ENCODE data around the gene CPA4.

The CPA4 gene

DNA sequence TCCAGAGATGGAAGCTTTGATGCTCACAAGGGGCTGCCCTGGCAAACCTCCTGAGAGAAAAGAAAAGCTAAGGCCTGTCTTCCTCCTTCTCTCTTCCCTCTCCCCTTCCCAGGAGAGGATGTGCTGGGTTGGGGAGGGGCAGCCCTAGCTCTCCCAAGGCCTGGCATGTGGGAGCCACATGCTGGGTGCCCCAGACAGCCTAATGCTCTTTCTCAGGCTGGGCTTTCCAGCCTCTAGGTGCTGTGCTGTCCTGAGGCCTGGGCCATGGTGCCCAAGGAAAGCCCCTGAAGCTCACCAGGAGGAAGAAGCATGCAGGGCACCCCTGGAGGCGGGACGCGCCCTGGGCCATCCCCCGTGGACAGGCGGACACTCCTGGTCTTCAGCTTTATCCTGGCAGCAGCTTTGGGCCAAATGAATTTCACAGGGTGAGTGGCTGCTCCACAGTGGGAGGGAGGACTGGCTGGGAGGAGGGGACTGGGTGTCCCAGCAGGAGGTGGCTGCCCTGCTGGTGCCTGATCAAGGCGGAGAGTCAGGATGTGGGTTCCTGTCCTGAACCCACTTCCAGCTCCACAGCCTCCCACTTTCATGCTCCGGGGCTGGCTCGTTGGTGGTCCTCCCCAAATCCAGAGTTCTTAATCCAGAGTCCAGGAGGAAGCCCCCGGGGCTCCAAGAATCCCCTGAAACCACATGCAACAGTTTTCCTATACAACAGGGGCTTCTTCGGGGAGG, 53.4 kb downstream of the CPA4 start:
- DNase-seq: no peak

DNA sequence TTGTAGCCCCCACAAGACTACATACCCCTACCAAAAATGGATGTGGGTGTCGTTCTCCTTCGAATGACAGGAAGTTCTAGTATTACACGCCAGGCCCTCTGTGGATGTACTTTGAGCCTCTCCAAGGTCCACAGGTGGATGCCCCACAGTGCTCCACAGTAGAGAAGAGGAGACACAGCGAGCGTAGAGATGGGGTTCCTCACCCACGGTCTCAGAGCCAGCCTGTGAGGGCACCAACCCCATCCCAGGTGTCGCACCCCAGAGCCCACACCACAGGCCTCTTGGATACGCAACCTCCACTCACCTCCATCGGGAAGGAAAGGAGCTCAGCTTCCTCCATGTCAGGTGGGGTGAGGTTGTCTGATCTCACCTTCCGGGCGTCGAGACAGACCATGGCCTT, 54.0 kb downstream of the CPA4 start:
- DNase-seq: no peak

DNA sequence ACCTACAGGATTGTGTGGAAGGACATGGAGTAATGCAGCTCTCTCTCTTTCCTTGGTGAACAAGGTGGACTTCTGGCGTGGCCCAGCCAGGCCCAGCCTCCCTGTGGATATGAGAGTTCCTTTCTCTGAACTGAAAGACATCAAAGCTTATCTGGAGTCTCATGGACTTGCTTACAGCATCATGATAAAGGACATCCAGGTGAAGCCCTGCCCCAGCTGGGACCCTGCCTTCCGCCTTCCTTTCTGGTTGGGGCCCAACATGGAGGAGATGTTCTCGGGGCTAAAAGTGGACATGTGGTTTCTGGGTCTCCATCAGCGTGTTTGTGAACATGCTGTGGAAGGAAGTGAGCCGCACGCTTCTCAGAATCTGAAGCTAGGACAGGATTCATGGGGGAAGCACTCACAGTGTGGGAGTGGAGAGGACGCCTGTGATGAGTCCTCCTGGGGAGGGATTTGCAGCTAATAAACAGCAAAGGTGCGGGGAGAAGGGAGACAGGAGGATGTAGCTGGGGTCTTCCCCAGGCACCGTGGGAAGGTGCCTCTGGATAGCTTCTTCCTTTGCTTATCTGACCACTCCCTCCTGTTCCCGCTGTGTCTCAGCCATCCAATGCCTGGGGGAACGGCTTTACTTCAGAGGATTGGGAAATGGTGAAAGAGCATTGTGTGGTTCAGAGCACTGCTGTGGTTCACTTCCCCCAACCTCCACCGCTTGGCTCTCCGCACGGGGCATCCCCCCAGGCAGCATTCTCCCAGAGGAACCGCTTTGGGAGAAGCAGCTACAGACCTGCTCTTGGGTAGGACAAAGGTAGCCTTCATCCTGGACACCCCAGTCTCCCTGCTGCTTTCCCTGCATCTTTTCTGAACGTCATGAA, 57.2 kb downstream of the CPA4 start:
- DNase-seq: no peak

DNA sequence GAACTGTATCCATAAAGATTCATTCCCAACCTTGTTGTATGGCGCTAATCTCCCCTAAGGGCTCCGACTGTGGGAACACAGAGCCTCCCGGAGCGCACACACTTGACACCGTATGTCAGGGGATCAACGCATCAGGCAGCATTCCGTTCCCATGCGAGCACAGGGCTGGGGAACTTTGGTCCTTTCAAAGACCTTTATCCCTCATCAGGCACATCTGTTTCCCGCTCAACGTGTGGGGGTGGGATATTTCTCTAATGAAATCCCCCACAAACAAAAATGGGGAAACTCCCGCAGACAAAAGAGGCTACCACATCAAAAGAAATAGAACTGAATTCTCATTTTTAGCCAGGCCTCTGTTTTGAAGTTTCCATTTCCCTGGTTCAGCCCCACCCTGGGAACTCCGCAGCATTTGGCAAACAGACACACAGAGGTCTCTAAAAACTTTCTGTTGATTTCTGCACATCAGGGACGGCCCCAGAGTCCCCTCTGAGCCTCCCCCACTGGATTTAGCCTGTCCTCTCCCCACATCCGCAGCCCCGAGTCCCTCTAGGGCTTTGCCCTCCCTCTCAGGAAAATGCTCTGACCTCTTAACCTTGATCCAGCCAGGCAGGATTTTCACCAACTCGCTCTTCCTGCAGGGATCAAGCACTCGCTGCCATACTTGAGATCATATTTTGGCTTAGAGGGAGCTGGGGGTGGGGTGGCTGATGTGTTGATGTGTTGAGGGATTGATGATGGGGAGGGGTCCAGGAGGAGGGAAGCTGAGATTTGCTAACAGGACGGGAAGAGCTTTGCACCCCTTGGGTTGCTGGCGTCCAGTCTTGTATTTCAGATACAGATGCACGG, 58.2 kb downstream of the CPA4 start:
- DNase-seq: no peak

DNA sequence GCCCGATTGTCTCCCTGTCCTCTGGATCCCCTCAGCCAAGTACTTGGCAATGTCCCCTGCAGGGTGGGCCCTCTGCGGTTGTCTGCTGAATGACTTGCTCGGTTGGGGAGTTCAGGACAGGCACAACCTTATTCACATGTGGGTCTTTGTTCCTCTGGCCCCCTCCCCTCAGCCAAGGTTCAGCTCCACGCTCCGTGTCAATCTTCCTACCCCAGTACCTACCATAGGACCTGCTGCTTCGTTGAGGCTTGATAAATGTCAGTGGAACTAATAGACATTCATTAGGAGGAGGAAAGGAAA, 58.8 kb downstream of the CPA4 start:
- DNase-seq: no peak

DNA sequence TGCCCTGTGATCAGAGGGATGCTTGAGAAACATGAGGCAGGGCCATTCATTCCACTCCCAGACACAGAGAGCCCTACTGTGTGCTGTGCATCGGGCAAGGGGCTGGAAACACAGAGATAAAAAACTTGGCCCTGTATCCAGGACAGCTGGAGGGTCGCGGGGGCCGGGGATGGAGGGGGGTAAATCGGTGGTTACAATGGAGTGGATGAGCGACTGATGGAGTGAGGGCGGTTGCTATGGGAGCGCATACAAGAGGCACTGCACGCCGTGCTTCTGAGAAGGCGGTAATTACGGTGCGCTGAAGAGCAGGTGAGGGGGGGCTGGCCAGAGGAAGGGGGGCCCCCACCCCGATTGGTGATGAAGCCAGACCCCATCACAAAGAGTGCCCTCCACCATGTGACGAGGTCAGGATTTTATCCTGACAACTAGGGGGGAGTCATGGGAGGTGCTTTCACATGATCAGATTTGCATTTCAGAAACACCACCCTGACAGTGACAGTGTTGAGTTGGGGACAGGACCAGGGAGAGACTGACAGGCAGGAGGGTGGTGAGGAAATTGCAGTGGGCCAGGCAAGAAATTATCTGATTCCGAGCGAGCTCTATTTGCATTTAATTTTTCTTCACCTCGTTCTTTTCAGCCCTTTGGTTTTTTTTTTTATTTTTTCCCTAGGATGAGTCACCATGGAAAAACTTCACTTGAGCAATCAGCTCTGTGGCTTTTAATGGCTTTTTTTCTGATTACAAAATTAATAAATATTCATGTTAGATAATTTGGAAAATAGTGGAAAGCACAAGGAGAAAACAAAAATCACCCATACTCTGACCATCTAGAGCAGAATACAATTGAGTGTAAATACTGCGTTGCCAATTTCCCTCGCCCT, 59.5 kb downstream of the CPA4 start:
- no peak for DNase-seq

DNA sequence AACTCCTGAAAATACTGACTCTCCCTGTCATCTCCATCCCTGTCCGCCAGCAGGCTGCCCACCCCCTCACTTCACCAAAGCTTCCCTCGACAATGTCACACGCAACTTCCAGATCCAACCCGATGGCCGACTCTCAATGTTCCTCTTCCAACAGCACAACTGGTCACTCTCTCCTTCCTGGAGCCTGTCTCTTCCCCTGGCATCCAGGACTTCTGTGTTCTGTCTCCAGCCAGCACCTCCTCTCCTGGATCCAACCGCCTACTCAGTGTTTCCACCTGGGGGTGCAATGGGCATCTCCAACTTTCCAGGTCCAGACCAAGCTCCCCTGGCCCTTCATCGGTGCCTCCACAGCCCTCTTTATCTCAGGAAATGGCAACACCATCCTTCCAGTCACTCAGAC, 60.2 kb downstream of the CPA4 start:
- no peak for DNase-seq

DNA sequence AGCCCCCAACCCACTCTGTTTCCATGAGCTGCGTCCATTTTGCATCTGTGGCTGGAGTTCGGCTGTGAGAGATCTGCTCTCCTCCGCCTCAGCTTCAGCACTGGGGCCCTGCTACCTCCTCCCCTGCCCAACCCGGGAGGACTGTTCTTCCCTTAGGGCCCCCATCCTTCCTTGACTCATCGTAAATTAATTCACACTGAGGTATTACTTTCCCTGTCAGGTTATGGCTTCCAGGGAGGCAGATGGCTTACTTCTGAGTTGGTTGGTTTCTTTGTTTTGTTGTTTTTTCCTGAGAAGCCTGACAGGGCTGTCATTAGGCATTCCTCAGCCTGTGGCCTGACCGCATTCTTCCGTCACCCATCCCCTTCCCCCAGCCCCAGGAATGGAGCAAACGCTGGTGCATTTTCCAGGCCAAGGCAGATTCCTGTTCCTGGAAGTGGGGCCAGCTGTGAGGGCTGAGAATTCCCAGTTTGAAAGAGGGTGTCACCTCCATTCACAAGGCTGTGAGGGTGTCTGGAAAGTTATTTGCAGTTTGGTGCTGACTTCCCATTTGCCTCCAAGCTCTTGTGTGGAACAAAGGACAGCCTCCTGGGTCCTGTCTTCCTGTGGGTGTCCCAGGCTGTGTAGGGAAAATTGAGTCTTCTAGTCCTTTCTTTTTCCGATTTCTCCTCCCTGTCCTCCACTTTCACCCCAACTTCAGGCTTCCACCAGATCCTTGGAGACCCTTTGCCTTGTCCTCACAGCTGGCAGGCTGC, 63.3 kb downstream of the CPA4 start:
- no peak for DNase-seq

DNA sequence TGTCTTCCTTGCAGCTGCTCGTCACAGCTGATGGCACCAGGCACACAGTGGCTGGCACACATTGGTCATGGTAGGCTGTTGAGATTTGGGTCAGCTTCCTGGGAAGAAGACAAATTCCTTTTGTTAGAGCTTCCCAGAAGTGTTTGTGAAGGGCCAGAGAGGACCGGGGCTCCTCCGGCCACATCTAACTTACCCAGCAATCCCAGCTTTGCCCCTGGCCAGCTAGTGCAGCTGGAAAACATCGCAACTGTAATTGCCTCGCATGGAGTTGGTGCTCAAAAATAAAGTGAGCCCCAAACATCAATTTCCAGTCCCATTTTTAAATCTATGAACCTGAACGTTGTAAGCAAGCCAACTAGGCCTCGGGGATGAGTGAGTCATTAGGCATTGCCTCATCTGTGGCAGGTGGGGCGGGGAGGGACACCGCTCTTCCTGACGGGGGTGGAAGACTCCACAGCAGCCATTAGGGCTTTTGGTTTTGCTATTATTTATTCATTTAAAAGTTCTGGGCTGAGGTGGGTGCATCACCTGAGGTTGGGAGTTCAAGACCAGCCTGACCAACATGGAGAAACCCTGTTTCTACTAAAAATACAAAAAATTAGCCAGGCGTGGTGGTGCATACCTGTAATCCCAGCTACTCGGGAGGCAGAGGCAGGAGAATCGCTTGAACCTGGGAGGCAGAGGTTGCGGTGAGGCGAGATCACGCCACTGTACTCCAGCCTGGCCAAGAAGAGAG, 64.1 kb downstream of the CPA4 start:
- no peak for DNase-seq

DNA sequence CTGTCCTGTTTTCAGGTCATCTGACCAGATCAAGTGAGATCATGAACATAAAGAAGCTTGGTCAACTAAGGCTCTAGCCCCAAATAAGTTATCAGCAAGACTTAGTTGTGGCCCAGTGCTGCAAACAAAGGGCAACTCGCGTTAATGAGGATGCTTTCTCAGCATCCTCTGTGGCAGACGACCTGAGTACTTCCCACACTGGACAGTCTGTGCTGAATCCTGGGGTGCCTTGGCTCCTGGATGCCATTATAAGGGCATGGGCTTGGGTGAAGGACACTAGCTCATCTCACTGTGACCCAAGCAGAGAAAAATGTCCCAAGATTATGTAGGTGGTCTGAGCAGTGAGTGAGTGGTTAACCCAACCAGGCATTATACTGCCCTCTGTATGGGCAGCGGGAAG, 65.5 kb downstream of the CPA4 start:
- no peak for DNase-seq

DNA sequence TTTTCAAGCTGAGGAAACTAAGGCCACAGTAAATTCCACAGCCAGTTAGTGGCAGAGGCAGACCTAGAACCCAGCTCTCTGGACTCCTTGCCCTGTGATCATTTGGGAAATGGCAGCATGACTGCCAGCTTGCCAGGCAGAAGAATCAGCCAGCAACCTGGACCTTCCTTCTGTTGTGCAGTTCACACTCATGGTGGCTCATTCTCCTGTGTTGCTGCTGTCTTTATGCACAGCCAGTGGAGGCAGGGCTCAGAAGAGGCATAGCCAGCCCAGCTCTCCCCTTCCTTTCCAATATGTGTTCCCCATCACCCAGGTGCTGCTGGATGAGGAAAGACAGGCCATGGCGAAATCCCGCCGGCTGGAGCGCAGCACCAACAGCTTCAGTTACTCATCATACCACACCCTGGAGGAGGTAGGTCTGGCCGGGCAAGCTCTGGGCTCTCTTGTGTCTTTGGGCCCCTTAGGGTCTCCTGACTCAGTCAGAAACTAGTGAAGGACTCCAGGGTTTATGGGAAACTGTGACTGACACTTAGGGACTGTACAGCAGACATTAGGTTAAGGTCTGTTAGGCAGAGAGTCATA, 66.4 kb downstream of the CPA4 start:
- DNase-seq: no peak

DNA sequence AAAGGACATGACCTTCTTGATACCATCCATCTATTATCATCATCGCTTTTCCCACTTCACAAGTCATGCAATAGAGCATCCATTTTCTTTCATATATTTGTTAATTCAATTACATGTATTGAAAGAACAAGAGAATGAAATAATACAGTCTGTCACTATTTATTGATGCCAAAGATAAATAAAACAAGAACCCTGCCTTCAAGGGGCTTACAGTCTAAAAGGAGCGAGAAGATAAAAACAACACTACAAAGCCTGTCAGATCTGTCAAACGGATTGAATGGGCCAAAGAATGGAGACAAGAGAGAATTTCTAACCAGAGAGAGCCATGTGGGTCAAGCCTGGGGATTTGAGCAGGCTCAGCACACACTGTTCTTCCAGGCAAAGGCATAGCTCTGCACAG, 67.6 kb downstream of the CPA4 start:
- no peak for DNase-seq

DNA sequence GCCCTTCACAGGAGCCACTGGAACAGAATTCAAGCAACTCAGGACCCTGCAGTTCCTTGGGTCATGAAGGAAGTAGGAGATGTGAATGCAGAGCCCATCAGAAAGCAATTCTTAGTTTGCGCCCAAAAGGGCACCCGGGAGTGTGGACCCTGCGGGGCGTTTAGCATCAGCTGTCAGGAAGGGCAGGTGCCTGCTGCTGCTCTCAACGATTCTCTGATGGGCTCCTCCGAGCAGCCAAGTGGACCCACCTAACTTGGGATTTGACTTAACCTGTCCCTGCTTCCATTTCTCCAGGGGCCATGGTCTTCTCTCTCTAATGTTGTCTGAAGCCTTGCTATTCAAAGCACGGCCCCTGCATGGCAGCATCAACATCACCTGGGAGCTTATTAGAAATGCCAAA, 68.7 kb downstream of the CPA4 start:
- no peak for DNase-seq

DNA sequence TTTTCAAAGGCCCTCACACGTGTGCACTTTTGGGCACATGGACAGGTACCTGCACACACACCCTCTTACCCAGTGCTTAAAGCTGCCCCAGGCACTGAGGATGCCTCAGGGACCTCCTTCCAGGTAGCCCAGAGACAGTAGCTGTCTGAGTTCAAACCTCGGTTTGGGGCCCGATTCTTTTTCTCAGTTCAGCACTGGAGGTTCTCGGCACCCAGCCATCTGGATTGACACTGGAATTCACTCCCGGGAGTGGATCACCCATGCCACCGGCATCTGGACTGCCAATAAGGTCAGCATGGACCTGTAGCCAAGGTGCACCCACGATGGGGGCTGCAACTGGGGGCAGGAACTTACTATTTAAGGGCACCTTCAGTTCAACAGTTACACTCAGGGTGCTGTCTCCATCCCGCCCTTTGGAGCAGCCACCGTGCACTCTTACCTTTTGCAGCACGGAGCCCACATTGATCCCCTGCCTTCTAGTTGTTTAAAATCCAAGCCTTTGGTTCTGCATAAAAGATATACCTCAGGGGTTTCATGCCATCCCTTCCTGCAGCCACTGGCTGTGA, 69.4 kb downstream of the CPA4 start:
- DNase-seq: no peak

DNA sequence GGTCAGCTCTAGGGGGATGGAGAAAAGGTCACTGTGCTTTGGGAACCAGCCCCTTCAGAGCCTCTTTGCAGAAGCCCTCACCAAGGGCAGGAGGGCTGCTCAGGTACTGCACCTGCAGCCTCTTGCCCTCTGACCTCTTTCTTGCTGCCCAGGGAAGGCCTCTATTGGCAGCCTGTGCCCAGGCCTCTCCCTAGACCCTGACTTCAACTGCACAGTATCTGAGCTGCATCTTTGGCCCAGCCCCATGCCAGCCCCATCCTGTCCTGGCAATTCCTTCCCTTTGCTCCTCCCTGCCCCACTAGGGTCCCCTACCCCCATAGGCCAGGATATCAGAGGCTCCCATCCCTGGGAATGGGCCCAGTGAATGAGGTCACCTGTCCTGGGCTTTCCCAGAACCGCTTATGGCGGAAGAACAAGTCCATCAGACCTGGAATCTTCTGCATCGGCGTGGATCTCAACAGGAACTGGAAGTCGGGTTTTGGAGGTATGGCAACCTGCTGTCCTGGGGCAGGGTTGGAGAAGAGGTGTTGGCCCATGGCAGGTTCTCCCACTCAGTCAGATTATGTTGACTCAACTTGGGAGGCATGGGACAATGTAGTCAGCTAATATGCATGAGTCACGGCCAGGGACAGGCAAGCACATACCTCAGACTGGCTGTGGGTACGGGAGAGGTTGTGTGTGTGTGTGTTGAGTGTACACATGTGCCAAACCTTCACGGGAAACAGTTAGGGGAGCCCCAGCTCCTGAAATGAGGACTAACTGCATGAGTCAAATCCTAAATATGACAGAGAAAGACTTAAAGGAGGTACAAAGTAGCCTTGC, 70.3 kb downstream of the CPA4 start:
- DNase-seq: no peak

DNA sequence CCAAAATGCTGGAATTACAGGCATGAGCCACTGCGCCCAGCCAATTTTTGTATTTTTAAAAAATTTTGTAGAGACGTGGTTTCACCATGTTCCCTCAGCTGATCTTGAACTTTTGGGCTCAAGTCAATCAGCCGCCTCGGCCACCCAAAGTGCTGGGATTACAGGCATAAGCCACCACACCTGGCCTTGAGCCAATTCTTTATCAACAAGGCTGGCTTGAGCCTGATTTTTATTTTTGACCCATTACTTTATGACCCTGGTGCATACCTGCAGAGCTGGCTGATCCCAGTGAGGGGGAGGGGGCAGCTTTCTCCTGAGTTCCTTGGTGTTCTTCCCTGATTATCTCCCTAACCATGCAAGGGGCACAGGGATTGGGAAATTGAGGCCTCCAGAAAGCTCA, 71.5 kb downstream of the CPA4 start:
- no peak for DNase-seq

DNA sequence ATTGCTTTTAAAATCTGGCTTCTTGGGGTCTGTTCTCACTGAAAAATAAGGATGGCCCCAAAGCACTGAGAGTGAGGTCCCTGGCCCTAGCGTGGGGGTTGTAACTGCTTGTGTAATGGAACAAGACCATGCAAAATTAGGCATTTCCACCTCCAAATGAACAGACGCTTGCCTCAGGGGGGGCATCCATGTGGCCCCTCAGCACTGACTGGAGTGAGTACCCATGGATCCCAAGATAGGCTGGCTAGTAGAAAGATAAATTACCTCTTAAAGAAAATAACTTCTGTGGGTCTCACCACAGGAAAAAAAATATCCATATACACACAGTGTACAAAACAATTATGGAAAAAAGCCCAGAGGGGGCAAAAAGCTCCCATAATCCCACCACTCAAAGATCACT, 72.1 kb downstream of the CPA4 start:
- no peak for DNase-seq

DNA sequence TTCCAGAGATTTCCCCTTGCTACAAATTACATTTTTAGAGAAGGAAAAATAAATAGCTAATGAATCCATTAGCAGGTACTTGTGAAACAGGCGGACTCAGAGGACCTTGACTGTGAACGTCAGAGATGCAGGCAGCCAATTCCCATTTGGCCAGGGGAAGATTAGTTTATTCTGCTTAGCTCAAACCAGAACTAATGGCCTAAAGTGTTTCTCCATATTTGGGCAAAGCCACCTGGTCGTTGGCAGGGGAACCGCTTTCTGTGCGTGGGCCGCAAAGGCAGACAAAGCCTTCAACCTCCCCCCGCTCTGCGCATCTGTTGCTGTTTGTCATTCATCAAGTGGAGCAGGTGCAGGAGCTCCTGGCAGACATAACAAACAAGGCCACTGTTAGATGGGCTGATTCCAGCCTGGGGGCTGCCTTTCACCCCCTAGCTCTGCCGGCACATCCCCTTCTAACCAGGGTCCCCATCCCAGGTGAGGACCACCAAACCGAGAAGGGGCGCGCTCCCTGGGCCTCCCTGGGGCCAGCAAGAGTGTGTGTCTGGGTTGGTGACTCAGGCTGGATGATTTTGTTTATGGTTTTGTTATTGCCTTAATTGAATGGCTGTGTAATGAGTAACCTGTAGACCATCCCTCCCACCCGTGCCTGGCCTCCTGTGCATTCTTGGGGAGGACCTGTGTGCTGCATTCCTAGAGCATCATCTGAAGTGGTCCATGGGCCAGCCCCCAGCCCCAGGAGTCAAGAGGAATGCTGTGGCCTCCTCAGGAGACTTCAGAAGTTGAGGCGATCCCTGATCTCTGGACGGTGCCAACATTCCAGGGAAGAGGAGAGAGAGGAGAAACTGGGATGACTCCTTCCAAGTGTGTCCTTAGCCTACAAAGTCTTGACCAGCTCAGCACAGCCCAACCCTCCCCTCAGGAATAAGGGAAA, 72.8 kb downstream of the CPA4 start:
- DNase-seq: no peak

Data from bone marrow (tissue), 2 donors.